Keratinocyte (primary cell): ENCODE data around the gene TMEM208. TPM values are rescaled to one million over a fixed set of nuclear protein-coding genes. Genes with fewer than 3 reads are reported as not detected.

Experiments used
- DNase-seq: peaks from one replicate; pipeline ENCODE4 v3.0.0-alpha.2; 2011; ENCODE audit warnings: low read depth, missing footprints, low spot score
- FAIRE-seq: peaks from 2 replicates; lab custom pipeline; 2011; peaks lifted over from hg19 to GRCh38; lab: Jason Lieb, UNC
- H2AFZ ChIP-seq: 2 replicates; pipeline ENCODE4 v1.6.0; 2012; ENCODE audit warnings: low read length, control low read depth, inconsistent platforms; ENCODE audit not compliant: control insufficient read depth
- H3K27ac ChIP-seq: 2 replicates; pipeline ENCODE4 v1.5.1; 2011; ENCODE audit warnings: low read length; ENCODE audit not compliant: control insufficient read depth, insufficient read depth
- H3K27me3 ChIP-seq: 3 replicates; pipeline ENCODE4 v1.6.0; 2011; ENCODE audit warnings: low read length; ENCODE audit not compliant: control insufficient read depth, insufficient read depth; ENCODE audit errors: extremely low read depth
- H3K36me3 ChIP-seq, 2 experiments: 2 replicates in 1 of 2; 3 replicates in 1 of 2; pipeline ENCODE4 v1.5.1; 2011; ENCODE audit warnings: low read length in 2 of 2, mild to moderate bottlenecking in 1 of 2; ENCODE audit not compliant: control insufficient read depth in 2 of 2, insufficient read depth in 2 of 2; ENCODE audit errors: extremely low read depth in 1 of 2
- H3K4me1 ChIP-seq: 3 replicates; pipeline ENCODE4 v1.5.1; 2011; ENCODE audit warnings: low read length; ENCODE audit not compliant: control insufficient read depth, insufficient read depth; ENCODE audit errors: extremely low read depth
- H3K4me2 ChIP-seq: 3 replicates; pipeline ENCODE4 v1.6.0; 2011; ENCODE audit warnings: low read depth, low read length; ENCODE audit not compliant: control insufficient read depth, insufficient read depth; ENCODE audit errors: extremely low read depth
- H3K4me3 ChIP-seq, 3 experiments: fragments of 200-600 bp in 1 of 3; sonication (generic) in 1 of 3; 2 replicates in 2 of 3; 3 replicates in 1 of 3; pipeline ENCODE4 v1.5.1; 2011 to 2016; ENCODE audit warnings: low read length in 3 of 3, mild to moderate bottlenecking in 3 of 3, control low read depth in 2 of 3, inconsistent platforms in 1 of 3, low read depth in 1 of 3, mixed read lengths in 1 of 3, mixed run types in 1 of 3, moderate library complexity in 1 of 3; ENCODE audit not compliant: control insufficient read depth in 2 of 3, insufficient read depth in 2 of 3; ENCODE audit errors: extremely low read depth in 1 of 3
- H3K79me2 ChIP-seq: 2 replicates; pipeline ENCODE4 v1.6.0; 2012; ENCODE audit warnings: low read length; ENCODE audit not compliant: control insufficient read depth, insufficient read depth
- H3K9ac ChIP-seq: 3 replicates; pipeline ENCODE4 v1.6.0; 2011; ENCODE audit warnings: low read length; ENCODE audit not compliant: control insufficient read depth, insufficient read depth; ENCODE audit errors: extremely low read depth
- H3K9me1 ChIP-seq: 3 replicates; pipeline ENCODE4 v1.6.0; 2011; ENCODE audit warnings: low read length; ENCODE audit not compliant: control insufficient read depth, insufficient read depth; ENCODE audit errors: extremely low read depth
- H3K9me3 ChIP-seq: 2 replicates; pipeline ENCODE4 v1.5.1; 2012; ENCODE audit warnings: low read depth, low read length; ENCODE audit not compliant: control insufficient read depth
- H4K20me1 ChIP-seq: 3 replicates; pipeline ENCODE4 v1.6.0; 2011; ENCODE audit warnings: low read length; ENCODE audit not compliant: control insufficient read depth, insufficient read depth; ENCODE audit errors: extremely low read depth
- EZH2 ChIP-seq: IDR thresholded peaks from one replicate; pipeline ENCODE4 v1.6.1; 2012; ENCODE audit warnings: inconsistent platforms, mild to moderate bottlenecking, low read length, moderate library complexity
- dilution Hi-C: fragments of 300-500 bp; cut with MboI; formaldehyde crosslinking; loops from one replicate; pipeline ENCODE4 v1.7.0; 2020; ENCODE audit warnings: low sequenced_read_pairs; ENCODE audit not compliant: extremely low pct_ligation_motif_present
- polyA plus RNA-seq, 5 experiments: library from polyadenylated mRNA; depleted of rRNA in 3 of 5; stranded (reverse) in 3 of 5; stranded (forward) in 1 of 5; unstranded in 1 of 5; fragments of >200 nt; gene quantifications; 1 replicate in 1 of 5; 2 replicates in 3 of 5; 3 replicates in 1 of 5; pipeline versions ENCODE4 v1.2.1 to v1.2.3, GENCODE V29; 2011 to 2012; ENCODE audit warnings: missing spikeins in 2 of 5, low read depth in 1 of 5, low replicate concordance in 1 of 5
- TF ChIP-seq, protein P1 (sequence below), 3 experiments: IDR thresholded peaks in 1 of 3; conservative IDR thresholded peaks in 1 of 3; optimal IDR thresholded peaks in 1 of 3; 2 replicates in 2 of 3; 3 replicates in 1 of 3; pipeline versions ENCODE3 to v1.5.1; 2011; ENCODE audit warnings: low read length in 3 of 3, mild to moderate bottlenecking in 3 of 3, moderate library complexity in 2 of 3, control low read depth in 1 of 3, inconsistent platforms in 1 of 3; ENCODE audit not compliant: insufficient read depth in 2 of 3; ENCODE audit errors: extremely low read depth in 1 of 3

Gene TMEM208
- polyA plus RNA-seq, 1 donor (not counting 4 experiments of a cell fraction or from before 2014, with no cell fraction given) = 44.9 TPM

DNA sequence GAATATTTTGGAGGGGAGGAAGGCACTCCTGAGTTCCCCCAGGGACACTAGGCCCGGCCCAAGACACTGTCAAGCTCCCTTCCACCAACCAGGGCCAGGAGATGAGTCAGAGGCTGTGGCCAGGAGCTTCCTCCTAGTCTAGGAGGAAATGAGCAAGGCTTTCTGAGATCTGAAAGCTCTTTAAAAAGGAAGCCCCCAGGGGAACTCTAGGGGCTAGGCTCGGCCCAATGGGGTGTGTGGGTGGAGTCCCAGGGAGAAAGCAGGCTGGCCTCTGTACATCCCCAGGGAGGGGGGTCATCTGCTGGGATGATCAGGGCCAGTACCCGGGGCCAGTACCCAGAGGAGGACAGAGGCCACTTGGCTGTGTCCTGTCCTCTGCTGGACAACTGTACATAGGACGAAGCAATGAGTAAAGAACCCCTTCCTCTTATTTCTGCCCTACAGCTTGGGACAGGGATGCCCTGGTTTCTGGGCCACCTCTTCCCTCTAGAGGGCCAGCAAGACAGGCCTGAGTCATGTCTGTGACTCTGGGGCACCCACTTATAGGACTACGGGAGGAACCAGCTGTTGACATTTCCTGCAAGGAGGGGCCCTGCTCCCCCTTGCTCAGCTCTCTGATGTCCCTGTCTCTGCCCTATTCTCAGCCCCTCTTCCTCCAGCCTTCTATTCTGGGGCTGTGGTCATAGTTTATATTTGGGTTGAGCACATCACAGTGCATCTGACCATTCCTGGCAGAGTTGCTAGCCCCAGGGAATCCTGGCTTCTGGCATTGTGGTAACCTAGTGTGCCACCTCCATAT lies 17.7 kb downstream of the TMEM208 start:
- no peaks in the 10 kb centered on the region for H3K9me3 ChIP-seq
- no peaks in the 10 kb centered on the region for H4K20me1 ChIP-seq
- peaks cover 0 to 8% of the 10 kb centered on the region in 2 experiments for H3K36me3 ChIP-seq
- DNase-seq (no peak), FAIRE-seq (peak; percentile 69)
- peak overlapping the region; percentile 85 for H3K4me2 ChIP-seq
- peaks cover 16% of the 10 kb centered on the region for H3K79me2 ChIP-seq
- TF ChIP-seq, protein P1, sequence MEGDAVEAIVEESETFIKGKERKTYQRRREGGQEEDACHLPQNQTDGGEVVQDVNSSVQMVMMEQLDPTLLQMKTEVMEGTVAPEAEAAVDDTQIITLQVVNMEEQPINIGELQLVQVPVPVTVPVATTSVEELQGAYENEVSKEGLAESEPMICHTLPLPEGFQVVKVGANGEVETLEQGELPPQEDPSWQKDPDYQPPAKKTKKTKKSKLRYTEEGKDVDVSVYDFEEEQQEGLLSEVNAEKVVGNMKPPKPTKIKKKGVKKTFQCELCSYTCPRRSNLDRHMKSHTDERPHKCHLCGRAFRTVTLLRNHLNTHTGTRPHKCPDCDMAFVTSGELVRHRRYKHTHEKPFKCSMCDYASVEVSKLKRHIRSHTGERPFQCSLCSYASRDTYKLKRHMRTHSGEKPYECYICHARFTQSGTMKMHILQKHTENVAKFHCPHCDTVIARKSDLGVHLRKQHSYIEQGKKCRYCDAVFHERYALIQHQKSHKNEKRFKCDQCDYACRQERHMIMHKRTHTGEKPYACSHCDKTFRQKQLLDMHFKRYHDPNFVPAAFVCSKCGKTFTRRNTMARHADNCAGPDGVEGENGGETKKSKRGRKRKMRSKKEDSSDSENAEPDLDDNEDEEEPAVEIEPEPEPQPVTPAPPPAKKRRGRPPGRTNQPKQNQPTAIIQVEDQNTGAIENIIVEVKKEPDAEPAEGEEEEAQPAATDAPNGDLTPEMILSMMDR (optimal IDR thresholded peaks at IDR 0.05 in 1 of 3, IDR thresholded peaks at IDR 0.05 in 1 of 3, conservative IDR thresholded peaks at IDR 0.05 in 1 of 3; ENCODE audit: extremely low read depth in 1 of 3, insufficient read depth in 2 of 3, low read length in 3 of 3) = no peak
- TF ChIP-seq EZH2 = no peak
- peak overlapping the region; percentile 74 for H3K27ac ChIP-seq
- peak overlapping the region in 2 of 3 experiments; percentile 7 to 41 for H3K4me3 ChIP-seq
- H3K9ac ChIP-seq = peak overlapping the region; percentile 24
- dilution Hi-C loops = no loop called here
- peaks cover 71% of the 10 kb centered on the region for H3K4me1 ChIP-seq
- peaks cover 10% of the 10 kb centered on the region for H3K27me3 ChIP-seq
- H3K9me1 ChIP-seq = peaks cover 2% of the 10 kb centered on the region
- H2AFZ ChIP-seq = no peak overlapping the region

DNA sequence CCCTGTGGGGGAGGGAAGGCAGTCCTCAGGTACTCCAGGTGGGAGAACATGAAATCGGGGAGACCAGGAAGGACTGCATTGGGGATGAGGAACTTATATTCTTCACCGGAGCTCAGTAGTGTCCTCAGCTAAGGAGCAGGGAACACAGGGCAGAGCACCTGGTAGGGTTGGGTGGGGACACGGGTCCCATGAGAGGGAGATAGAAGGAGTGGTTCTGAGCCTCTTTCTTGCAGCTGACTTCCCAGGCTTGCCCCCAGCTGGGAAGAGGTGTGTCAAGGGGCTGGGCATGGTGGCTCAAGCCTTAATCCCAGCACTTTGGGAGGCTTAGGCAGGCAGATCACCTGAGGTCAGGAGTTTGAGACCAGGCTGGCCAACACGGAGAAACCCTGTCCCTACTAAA lies 18.3 kb downstream of the TMEM208 start:
- no peak for TF ChIP-seq EZH2
- TF ChIP-seq, protein P1 (optimal IDR thresholded peaks at IDR 0.05 in 1 of 3, IDR thresholded peaks at IDR 0.05 in 1 of 3, conservative IDR thresholded peaks at IDR 0.05 in 1 of 3; ENCODE audit: extremely low read depth in 1 of 3, insufficient read depth in 2 of 3, low read length in 3 of 3) = no peak
- H3K9me3 ChIP-seq = no peaks in the 10 kb centered on the region
- no peak overlapping the region for H3K9ac ChIP-seq
- no peak for FAIRE-seq
- H4K20me1 ChIP-seq = no peaks in the 10 kb centered on the region
- peaks cover 0 to 5% of the 10 kb centered on the region in 2 experiments for H3K36me3 ChIP-seq
- H3K4me3 ChIP-seq = peak overlapping the region in 2 of 3 experiments; percentile 7 to 85
- no peak for DNase-seq
- peaks cover 71% of the 10 kb centered on the region for H3K4me1 ChIP-seq
- H3K27ac ChIP-seq = peak overlapping the region; percentile 74
- peaks cover 16% of the 10 kb centered on the region for H3K27me3 ChIP-seq
- no peak overlapping the region for H2AFZ ChIP-seq
- dilution Hi-C loops = no loop called here
- H3K4me2 ChIP-seq = peak overlapping the region; percentile 85
- H3K79me2 ChIP-seq = peaks cover 16% of the 10 kb centered on the region
- H3K9me1 ChIP-seq = peaks cover 2% of the 10 kb centered on the region
